HepG2 (cell line): Measurements from ENCODE around the gene GRM4. TPM values are rescaled to one million over a fixed set of nuclear protein-coding genes. Genes with fewer than 3 reads are reported as not detected.

Experiments
- ATAC-seq: fragments of 200-7000 bp; cut with Tn5 transposase; 3 replicates; pipeline ENCODE4 v1.9.1; 2020; ENCODE audit warnings: mild to moderate bottlenecking, moderate library complexity
- BruUV-seq: library from RNA; stranded (reverse); fragments of 400-500 nt; replicated peaks from 2 replicates; lab custom pipeline; 2021; lab: Mats Ljungman, UMichigan
- CTCF ChIA-PET: fragments of 300-600 bp; formaldehyde crosslinking; extraction: SDS; loops from one replicate; lab custom pipeline; 2021; ENCODE audit warnings: low total read pairs, inconsistent platforms, low intra/inter-chr PET ratio; lab: Yijun Ruan, JAX
- POLR2A ChIA-PET: fragments of 350-600 bp; sonication (Branson Sonifier 250); formaldehyde crosslinking; loops from one replicate; lab custom pipeline; 2020; ENCODE audit warnings: antibody characterized with exemption, inconsistent platforms; lab: Yijun Ruan, JAX
- DNase-seq: peaks from one replicate; pipeline ENCODE4 v3.0.0-alpha.2; 2015; ENCODE audit warnings: low spot score
- FAIRE-seq: peaks from 3 replicates; lab custom pipeline; 2011; peaks lifted over from hg19 to GRCh38; lab: Jason Lieb, UNC
- H2AFZ ChIP-seq: one replicate; pipeline ENCODE4 v1.6.1; 2011; ENCODE audit warnings: low read length, inconsistent platforms
- H3K27ac ChIP-seq: fragments of 300-600 bp; 3 replicates; pipeline ENCODE4 v1.8.0; 2011; ENCODE audit warnings: mixed run types, mild to moderate bottlenecking, mixed read lengths, low read length, inconsistent platforms; ENCODE audit not compliant: insufficient read depth; ENCODE audit errors: extremely low read length
- H3K27me3 ChIP-seq, 2 experiments: fragments of 200-600 bp in 1 of 2; 2 replicates in 1 of 2; 3 replicates in 1 of 2; pipeline versions ENCODE4 v1.6.0 to v1.8.0; 2011; ENCODE audit warnings: low read length in 2 of 2, mild to moderate bottlenecking in 2 of 2, moderate library complexity in 2 of 2, inconsistent platforms in 1 of 2; ENCODE audit not compliant: insufficient read depth in 2 of 2, control insufficient read depth in 1 of 2
- H3K36me3 ChIP-seq, 2 experiments: fragments of 200-600 bp in 1 of 2; replicated peaks in 1 of 2; 2 replicates in 1 of 2; 3 replicates in 1 of 2; pipeline versions ENCODE4 v1.5.1 to v1.8.0; 2011; ENCODE audit warnings: low read length in 2 of 2, inconsistent platforms in 1 of 2; ENCODE audit not compliant: insufficient read depth in 2 of 2, control insufficient read depth in 1 of 2
- H3K4me1 ChIP-seq: 2 replicates; pipeline ENCODE4 v1.5.1; 2012; ENCODE audit warnings: low read length, inconsistent platforms; ENCODE audit not compliant: insufficient read depth
- H3K4me2 ChIP-seq: 2 replicates; pipeline ENCODE4 v1.6.0; 2011; ENCODE audit warnings: low read depth, low read length, inconsistent platforms
- H3K4me3 ChIP-seq, 3 experiments: fragments of 200-600 bp in 1 of 3; sonication (generic), shearing (Covaris generic) in 1 of 3; replicated peaks in 1 of 3; 2 replicates each; pipeline ENCODE4 v1.5.1; 2011 to 2016; ENCODE audit warnings: low read length in 3 of 3, inconsistent platforms in 2 of 3, low read depth in 2 of 3, mild to moderate bottlenecking in 2 of 3, control low read depth in 1 of 3, mixed read lengths in 1 of 3; ENCODE audit not compliant: insufficient read depth in 1 of 3
- H3K79me2 ChIP-seq: one replicate; pipeline ENCODE4 v1.6.1; 2011; ENCODE audit warnings: low read length, inconsistent platforms; ENCODE audit not compliant: insufficient read depth
- H3K9ac ChIP-seq: 2 replicates; pipeline ENCODE4 v1.6.0; 2011; ENCODE audit warnings: mild to moderate bottlenecking, low read depth, low read length, inconsistent platforms; ENCODE audit not compliant: insufficient read depth
- H3K9me3 ChIP-seq: 2 replicates; pipeline ENCODE4 v1.5.1; 2012; ENCODE audit warnings: mild to moderate bottlenecking, low read length
- H4K20me1 ChIP-seq: 2 replicates; pipeline ENCODE4 v1.6.0; 2011; ENCODE audit warnings: inconsistent platforms, mild to moderate bottlenecking, low read length, moderate library complexity; ENCODE audit not compliant: insufficient read depth
- ELK4 ChIP-seq: sonication (generic); formaldehyde crosslinking; IDR thresholded peaks from 2 replicates; pipeline ENCODE4 v1.9.0; 2021; ENCODE audit warnings: missing genetic modification reagents, borderline replicate concordance
- HBP1 ChIP-seq: IDR thresholded peaks from 2 replicates; pipeline ENCODE4 v1.6.1; 2016; ENCODE audit warnings: low read depth, control low read depth
- HES4 ChIP-seq: sonication (generic); formaldehyde crosslinking; IDR thresholded peaks from 2 replicates; pipeline ENCODE4 v1.9.0; 2021; ENCODE audit warnings: mild to moderate bottlenecking, missing genetic modification reagents, borderline replicate concordance
- KDM2A ChIP-seq: sonication (generic); formaldehyde crosslinking; IDR thresholded peaks from 2 replicates; pipeline ENCODE4 v1.4.0; 2020; ENCODE audit warnings: low read depth, missing genetic modification reagents, borderline replicate concordance
- KMT2B ChIP-seq: IDR thresholded peaks from 2 replicates; pipeline ENCODE4 v1.6.1; 2016; ENCODE audit warnings: missing genetic modification reagents, missing compliant biosample characterization
- PAWR ChIP-seq: sonication (generic); formaldehyde crosslinking; IDR thresholded peaks from 2 replicates; pipeline ENCODE4 v1.4.0; 2020; ENCODE audit warnings: missing genetic modification reagents, mild to moderate bottlenecking, borderline replicate concordance
- RFX1 ChIP-seq: fragments of 450-650 bp; IDR thresholded peaks from 2 replicates; pipeline ENCODE4 v1.6.1; 2017
- SCMH1 ChIP-seq: sonication (generic); formaldehyde crosslinking; IDR thresholded peaks from 2 replicates; pipeline ENCODE4 v1.9.0; 2021; ENCODE audit warnings: missing genetic modification reagents, mild to moderate bottlenecking, borderline replicate concordance
- SMAD3 ChIP-seq: sonication (generic); formaldehyde crosslinking; IDR thresholded peaks from 2 replicates; pipeline ENCODE4 v1.4.0; 2020; ENCODE audit warnings: missing genetic modification reagents
- SSRP1 ChIP-seq: IDR thresholded peaks from 2 replicates; pipeline ENCODE4 v1.6.1; 2016; ENCODE audit warnings: control low read depth
- TBX3 ChIP-seq: fragments of 450-650 bp; IDR thresholded peaks from 2 replicates; pipeline ENCODE4 v1.6.1; 2017; ENCODE audit warnings: antibody characterized with exemption, mild to moderate bottlenecking, inconsistent platforms, borderline replicate concordance
- ZFP82 ChIP-seq: sonication (generic); formaldehyde crosslinking; IDR thresholded peaks from 2 replicates; pipeline ENCODE4 v1.5.1; 2020; ENCODE audit warnings: mild to moderate bottlenecking, missing genetic modification reagents, borderline replicate concordance
- ZNF615 ChIP-seq: sonication (generic); formaldehyde crosslinking; IDR thresholded peaks from 2 replicates; pipeline ENCODE4 v1.5.0; 2020; ENCODE audit warnings: mild to moderate bottlenecking, missing genetic modification reagents, borderline replicate concordance
- ZNF737 ChIP-seq: sonication (generic); formaldehyde crosslinking; IDR thresholded peaks from 2 replicates; pipeline ENCODE4 v1.5.0; 2020; ENCODE audit warnings: missing genetic modification reagents, mild to moderate bottlenecking, borderline replicate concordance
- WGBS: methylation state at CpG from one replicate; pipeline ENCODE4 v1.1.6; 2017; ENCODE audit warnings: low lambda C conversion rate; 5-methylcytosine and 5-hydroxymethylcytosine counted together
- in situ Hi-C: cut with HindIII; loops from 2 replicates; pipeline ENCODE4 v1.10.0; 2017; ENCODE audit warnings: low pct_unique_long_range_greater_than_20kb; ENCODE audit not compliant: extremely low pct_ligation_motif_present
- intact Hi-C: fragments of 100-400 bp; cut with micrococcal nuclease; formaldehyde crosslinking; loops from one replicate; pipeline ENCODE4 v1.10.0; 2022; ENCODE audit not compliant: unreplicated experiment
- polyA plus RNA-seq, 8 experiments: library from polyadenylated mRNA; depleted of rRNA in 3 of 8; stranded (reverse) in 7 of 8; unstranded in 1 of 8; fragments of >200 nt; fragmentation: Illumina TruSeq in 4 of 8; extraction: Trizol in 4 of 8; gene quantifications; 2 replicates each; pipeline versions ENCODE4 v1.2.1 to v1.2.3, GENCODE V29; 2011 to 2016; ENCODE audit warnings: low read depth in 4 of 8, missing spikeins in 1 of 8, mixed read lengths in 1 of 8; ENCODE audit not compliant: insufficient read depth in 1 of 8
- total RNA-seq, 5 experiments: library from RNA; depleted of rRNA; stranded (reverse); fragments of >200 nt; fragmentation: Illumina TruSeq; extraction: Trizol; gene quantifications; 2 replicates each; pipeline ENCODE4 v1.2.3, GENCODE V29; 2016; ENCODE audit warnings: low read depth in 1 of 5

Gene GRM4
- total and polyA plus RNA-seq, 2 of the 13 experiments (the other 11 are each of a cell fraction or from before 2014, with no cell fraction given), result not detected

DNA sequence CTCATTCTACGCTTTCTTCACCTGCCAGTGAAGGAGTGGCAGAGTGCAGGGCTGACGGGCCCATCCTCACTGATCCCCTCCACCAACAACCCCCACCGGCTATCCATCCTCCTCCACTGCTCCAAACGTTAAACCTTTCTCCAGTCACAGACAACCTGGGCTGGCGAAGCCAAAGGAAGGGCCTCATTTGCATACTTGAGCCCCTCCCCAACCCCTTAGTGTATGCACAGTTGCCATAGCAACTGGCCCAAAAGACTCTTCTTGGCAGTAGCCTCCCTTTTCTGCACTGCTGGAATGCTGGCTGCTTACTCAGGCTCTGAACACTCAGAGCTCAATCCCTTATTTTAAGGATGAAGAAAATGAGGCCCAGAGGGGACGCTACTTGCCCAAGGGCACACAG is 130.3 kb downstream of the GRM4 start:
- no peak for FAIRE-seq
- H3K9ac ChIP-seq, result no peak overlapping the region
- H2AFZ ChIP-seq, result no peak overlapping the region
- CTCF ChIA-PET, result no interaction called here
- POLR2A ChIA-PET, result no interaction called here
- no peaks in the 10 kb centered on the region for H3K79me2 ChIP-seq
- no peaks in the 10 kb centered on the region for H3K9me3 ChIP-seq
- TF ChIP-seq RFX1 (peak; percentile 59; the same call in 1 of the 2 replicates), KMT2B (CRISPR knock-in tag) (no peak)
- TF ChIP-seq, all 625 proteins: peak for 1
- Histone ChIP-seq H3K27me3 (peaks cover 5 to 19% of the 10 kb centered on the region in 2 experiments; a peak in 4 of 5 replicates), H3K36me3 (no peaks in the 10 kb centered on the region), H3K4me1 (no peaks in the 10 kb centered on the region), H3K4me3 (no peak overlapping the region), H3K4me2 (no peak overlapping the region), H3K27ac (no peak overlapping the region), H4K20me1 (no peaks in the 10 kb centered on the region)
- ATAC-seq (no peak), DNase-seq (no peak)
- no TSS peak for BruUV-seq
- 38% methylated on average over 6 of the region's 6 CpGs for WGBS
- intact Hi-C loops, result no loop called here
- in situ Hi-C loops, result no loop called here

DNA sequence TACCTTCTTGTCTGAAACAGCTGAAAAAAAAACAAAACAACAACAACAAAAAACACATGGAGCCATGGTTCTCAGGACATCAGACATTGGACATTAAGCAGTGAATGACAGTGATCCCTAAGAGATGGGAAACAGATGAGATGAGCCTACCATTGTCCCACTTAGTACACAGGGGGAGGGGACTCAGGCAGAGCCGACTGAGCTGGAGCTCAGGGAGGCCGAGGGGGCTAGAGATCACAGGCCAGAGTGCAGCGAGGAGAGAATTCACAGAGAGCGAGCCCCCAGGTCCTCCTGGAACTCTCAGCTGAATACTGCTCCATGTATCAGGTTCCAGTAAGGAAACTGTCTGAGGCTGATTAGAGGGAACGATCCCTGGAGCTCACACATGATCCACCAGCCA is 134.6 kb downstream of the GRM4 start:
- no peak overlapping the region for H2AFZ ChIP-seq
- no peaks in the 10 kb centered on the region for H3K4me1 ChIP-seq
- no TSS peak for BruUV-seq
- intact Hi-C loops (no loop called here), in situ Hi-C loops (no loop called here)
- no peaks in the 10 kb centered on the region for H3K9me3 ChIP-seq
- no peaks in the 10 kb centered on the region; the same call in 1 of the 2 replicates for H4K20me1 ChIP-seq
- no peak for TF ChIP-seq PAWR (CRISPR knock-in tag)
- TF ChIP-seq HES4, result no peak
- no peak for TF ChIP-seq ELK4 (CRISPR knock-in tag)
- no peak for TF ChIP-seq ZNF615 (CRISPR knock-in tag)
- no peak for TF ChIP-seq SSRP1
- TF ChIP-seq ZNF737 (CRISPR knock-in tag), result no peak
- no peak for TF ChIP-seq HBP1 (CRISPR knock-in tag)
- TF ChIP-seq KDM2A (CRISPR knock-in tag), result no peak
- no peak for TF ChIP-seq SCMH1
- TF ChIP-seq ZFP82 (CRISPR knock-in tag), result no peak
- TF ChIP-seq TBX3, result no peak
- TF ChIP-seq SMAD3, result no peak
- TF ChIP-seq, all 625 proteins: peak for 0
- ChIA-PET POLR2A (interaction anchor here (1.3 kb wide), 1 partner anchor 23 kb away, joined by 3 read pairs; no protein-coding TSS in a partner anchor), CTCF (no interaction called here)
- no peak for ATAC-seq
- no peak for DNase-seq
- H3K4me2 ChIP-seq, result no peak overlapping the region
- no peak overlapping the region for H3K27ac ChIP-seq
- no peak for FAIRE-seq
- no peaks in the 10 kb centered on the region for H3K36me3 ChIP-seq
- no peak overlapping the region for H3K9ac ChIP-seq
- peaks cover 4 to 25% of the 10 kb centered on the region in 2 experiments for H3K27me3 ChIP-seq
- 7% methylated on average over 5 of the region's 5 CpGs for WGBS
- no peak overlapping the region for H3K4me3 ChIP-seq
- H3K79me2 ChIP-seq, result no peaks in the 10 kb centered on the region
